BE2C (cell line): ENCODE results near the gene PJA2. TPM values are rescaled to one million over a fixed set of nuclear protein-coding genes. Genes with fewer than 3 reads are reported as not detected.

ENCODE experiments used
- DNase-seq: peaks from one replicate; pipeline ENCODE4 v3.0.0-alpha.2; 2020
- H3K27me3 ChIP-seq: fragments of 250-450 bp; sonication (Bioruptor Pico); 2 replicates; pipeline ENCODE4 v1.5.1; 2020; ENCODE audit warnings: mild to moderate bottlenecking
- H3K36me3 ChIP-seq: fragments of 250-450 bp; sonication (Bioruptor Pico); 2 replicates; pipeline ENCODE4 v1.5.1; 2020; ENCODE audit warnings: mild to moderate bottlenecking
- H3K4me1 ChIP-seq: fragments of 250-450 bp; sonication (Bioruptor Pico); 2 replicates; pipeline ENCODE4 v1.5.1; 2020
- H3K4me3 ChIP-seq: 2 replicates; pipeline ENCODE4 v1.5.1; 2011; ENCODE audit warnings: low read depth, low read length
- H3K9me3 ChIP-seq: fragments of 250-450 bp; sonication (Bioruptor Pico); 2 replicates; pipeline ENCODE4 v1.5.1; 2020
- polyA plus RNA-seq: library from polyadenylated mRNA; unstranded; fragments of >200 nt; gene quantifications from one replicate; pipeline ENCODE4 v1.2.1, GENCODE V29; 2012; ENCODE audit warnings: low read depth, missing spikeins; ENCODE audit not compliant: insufficient read length, insufficient read depth
- TF ChIP-seq, protein P1 (sequence below): IDR thresholded peaks from 2 replicates; pipeline ENCODE4 v1.5.1; 2012; ENCODE audit warnings: mild to moderate bottlenecking, low read depth, low read length

Gene PJA2, protein sequence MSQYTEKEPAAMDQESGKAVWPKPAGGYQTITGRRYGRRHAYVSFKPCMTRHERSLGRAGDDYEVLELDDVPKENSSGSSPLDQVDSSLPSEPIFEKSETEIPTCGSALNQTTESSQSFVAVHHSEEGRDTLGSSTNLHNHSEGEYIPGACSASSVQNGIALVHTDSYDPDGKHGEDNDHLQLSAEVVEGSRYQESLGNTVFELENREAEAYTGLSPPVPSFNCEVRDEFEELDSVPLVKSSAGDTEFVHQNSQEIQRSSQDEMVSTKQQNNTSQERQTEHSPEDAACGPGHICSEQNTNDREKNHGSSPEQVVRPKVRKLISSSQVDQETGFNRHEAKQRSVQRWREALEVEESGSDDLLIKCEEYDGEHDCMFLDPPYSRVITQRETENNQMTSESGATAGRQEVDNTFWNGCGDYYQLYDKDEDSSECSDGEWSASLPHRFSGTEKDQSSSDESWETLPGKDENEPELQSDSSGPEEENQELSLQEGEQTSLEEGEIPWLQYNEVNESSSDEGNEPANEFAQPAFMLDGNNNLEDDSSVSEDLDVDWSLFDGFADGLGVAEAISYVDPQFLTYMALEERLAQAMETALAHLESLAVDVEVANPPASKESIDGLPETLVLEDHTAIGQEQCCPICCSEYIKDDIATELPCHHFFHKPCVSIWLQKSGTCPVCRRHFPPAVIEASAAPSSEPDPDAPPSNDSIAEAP
- polyA plus RNA-seq = 30.0 TPM

DNA sequence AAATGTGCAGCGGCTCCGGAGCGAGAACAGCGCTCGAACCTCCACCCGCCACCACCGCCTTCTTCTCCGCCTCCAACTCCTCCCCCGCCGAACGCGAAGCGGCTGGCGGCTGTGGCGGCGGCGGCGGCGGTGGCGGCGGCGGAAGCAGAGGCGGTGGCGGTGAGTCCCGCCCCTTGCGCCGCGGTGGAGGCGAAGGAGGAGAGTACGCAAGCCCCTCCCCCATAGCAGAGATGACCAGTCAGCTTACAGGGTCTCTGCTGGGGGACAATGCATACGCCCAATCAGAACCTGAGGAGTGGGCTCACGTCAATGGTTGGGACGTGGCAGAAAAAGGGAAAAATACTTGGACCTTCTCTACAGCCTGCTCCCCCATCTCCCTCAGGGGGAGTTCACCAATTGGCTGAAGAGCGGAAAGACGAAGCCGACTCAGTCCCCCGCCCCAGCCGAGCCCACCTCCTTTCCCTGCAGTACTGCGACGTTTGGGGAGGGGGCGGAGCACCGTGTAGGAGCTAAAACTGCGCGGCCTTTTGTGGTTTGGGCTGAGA, at the start of gene PJA2:
Gene PJA2 (minus strand): TSS at position 131 of the 545 bp plus-strand sequence. CDS start 26,541 bp downstream, outside the sequence.
- no peaks in the 10 kb centered on the region for H3K9me3 ChIP-seq
- TF ChIP-seq, protein P1, sequence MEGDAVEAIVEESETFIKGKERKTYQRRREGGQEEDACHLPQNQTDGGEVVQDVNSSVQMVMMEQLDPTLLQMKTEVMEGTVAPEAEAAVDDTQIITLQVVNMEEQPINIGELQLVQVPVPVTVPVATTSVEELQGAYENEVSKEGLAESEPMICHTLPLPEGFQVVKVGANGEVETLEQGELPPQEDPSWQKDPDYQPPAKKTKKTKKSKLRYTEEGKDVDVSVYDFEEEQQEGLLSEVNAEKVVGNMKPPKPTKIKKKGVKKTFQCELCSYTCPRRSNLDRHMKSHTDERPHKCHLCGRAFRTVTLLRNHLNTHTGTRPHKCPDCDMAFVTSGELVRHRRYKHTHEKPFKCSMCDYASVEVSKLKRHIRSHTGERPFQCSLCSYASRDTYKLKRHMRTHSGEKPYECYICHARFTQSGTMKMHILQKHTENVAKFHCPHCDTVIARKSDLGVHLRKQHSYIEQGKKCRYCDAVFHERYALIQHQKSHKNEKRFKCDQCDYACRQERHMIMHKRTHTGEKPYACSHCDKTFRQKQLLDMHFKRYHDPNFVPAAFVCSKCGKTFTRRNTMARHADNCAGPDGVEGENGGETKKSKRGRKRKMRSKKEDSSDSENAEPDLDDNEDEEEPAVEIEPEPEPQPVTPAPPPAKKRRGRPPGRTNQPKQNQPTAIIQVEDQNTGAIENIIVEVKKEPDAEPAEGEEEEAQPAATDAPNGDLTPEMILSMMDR = peak; percentile 27; the same call in 1 of the 2 replicates
- H3K4me1 ChIP-seq = no peaks in the 10 kb centered on the region; the same call in none of the 2 replicates
- H3K4me3 ChIP-seq = peak within 1 kb of the TSS; percentile 91
- H3K36me3 ChIP-seq = no peaks in the 10 kb centered on the region
- no peaks in the 10 kb centered on the region for H3K27me3 ChIP-seq
- peak; percentile 99 for DNase-seq

DNA sequence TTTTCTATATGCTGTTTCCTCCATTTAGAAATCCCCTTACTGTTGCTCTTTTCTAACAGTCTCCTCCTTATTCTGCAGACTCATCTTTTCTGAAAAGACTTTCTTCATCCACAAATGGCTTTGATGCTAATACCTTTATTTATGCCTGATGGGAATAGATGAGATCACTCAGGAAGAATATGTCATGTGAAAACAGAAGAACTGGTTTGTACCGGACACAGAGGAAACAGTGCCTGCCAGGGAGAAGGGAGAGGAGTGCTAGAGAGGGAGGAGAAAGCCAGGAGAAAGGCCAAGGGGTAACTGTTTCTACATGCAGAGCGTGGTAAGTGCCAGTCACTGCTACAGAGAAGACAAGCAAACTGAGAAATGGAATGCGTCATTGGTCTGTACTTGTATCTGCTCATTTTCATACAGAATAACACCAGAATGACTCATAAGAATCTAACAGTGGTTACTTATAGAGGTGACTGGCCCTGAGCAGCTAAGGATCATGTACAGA, 45.9 kb upstream of the PJA2 start:
- H3K4me1 ChIP-seq = no peaks in the 10 kb centered on the region
- TF ChIP-seq, protein P1 = no peak
- H3K9me3 ChIP-seq = no peaks in the 10 kb centered on the region
- H3K4me3 ChIP-seq = no peak overlapping the region
- DNase-seq = no peak
- no peaks in the 10 kb centered on the region for H3K36me3 ChIP-seq
- H3K27me3 ChIP-seq = no peaks in the 10 kb centered on the region

DNA sequence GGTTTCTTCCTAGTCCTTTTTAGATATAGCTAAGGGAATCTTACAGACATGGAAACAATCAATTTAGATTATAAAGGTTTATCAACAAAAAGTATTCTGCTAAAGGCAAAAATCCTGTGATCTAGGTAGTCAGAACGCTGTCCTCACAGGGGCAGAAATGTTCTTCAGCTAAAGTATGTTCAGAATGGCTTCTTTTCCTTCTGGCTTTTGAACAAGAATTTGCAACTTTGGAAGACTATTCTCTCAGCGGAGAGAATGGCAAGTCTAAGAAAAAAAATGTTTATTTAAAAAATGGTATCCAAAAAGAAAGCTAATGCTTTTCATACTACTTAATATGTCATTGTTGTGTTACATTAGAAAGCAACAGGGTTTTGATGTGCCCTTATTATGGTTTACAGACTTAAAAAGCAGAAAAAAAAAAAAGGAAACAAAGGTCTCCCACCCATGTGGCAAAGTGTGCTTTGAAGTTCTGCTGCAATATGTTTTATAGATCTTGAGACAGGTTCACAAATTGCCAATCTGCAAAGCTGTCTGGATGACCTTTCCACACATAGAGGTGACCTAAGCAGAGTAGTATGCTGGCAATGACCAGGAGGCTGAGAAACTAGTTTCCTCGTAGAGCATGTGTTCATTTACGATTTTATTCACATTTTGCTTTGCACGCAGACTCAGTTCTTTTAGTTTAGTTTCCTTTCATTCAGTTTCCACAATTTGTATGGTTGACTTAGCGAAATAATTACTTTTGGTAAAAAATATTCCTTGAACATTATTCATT, 45.1 kb upstream of the PJA2 start:
- Histone ChIP-seq H3K4me3 (no peak overlapping the region), H3K27me3 (no peaks in the 10 kb centered on the region), H3K4me1 (no peaks in the 10 kb centered on the region), H3K9me3 (no peaks in the 10 kb centered on the region), H3K36me3 (no peaks in the 10 kb centered on the region)
- DNase-seq = no peak
- TF ChIP-seq, protein P1 = no peak

DNA sequence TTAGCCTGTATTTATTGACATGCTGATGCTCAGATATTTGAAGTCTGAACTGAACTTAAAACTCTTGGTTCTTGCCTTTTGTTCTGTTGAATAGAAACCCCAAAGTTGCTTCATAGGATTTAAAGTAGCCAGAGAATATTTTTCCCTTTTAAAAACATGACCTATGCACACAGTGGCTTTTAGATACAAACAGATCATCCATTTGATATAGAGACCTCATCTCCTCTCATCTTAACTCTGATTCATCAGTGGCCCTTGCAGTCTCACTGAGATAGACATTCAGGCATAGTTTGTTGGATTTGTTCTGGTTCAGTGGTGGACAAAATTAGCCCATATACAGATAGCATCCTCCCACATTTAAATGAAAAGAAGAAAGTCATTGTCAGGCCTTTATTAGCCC, 43.5 kb upstream of the PJA2 start:
- Histone ChIP-seq H3K9me3 (no peaks in the 10 kb centered on the region), H3K4me1 (no peaks in the 10 kb centered on the region), H3K4me3 (no peak overlapping the region), H3K27me3 (no peaks in the 10 kb centered on the region), H3K36me3 (no peaks in the 10 kb centered on the region)
- DNase-seq = no peak
- TF ChIP-seq, protein P1 = no peak

DNA sequence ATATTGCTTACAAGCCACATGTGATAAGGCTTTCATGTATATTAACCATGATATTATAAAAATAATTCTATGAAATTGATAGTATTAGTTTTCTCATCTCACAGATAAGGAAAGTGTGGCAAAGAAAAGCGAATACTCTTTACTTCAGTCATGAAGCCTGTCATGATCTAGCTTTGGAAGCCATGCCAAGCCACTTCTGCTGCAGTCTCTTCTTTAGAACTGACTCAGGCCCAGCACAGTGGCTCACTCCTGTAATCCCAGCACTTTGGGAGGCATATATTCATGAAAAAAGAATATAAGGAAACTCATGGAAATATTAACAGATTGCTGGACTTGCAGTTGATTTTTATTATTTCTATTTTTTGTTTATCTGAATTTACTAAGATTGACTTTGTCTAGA, 42.9 kb upstream of the PJA2 start:
- H3K4me3 ChIP-seq = no peak overlapping the region
- DNase-seq = no peak
- TF ChIP-seq, protein P1 = no peak

More for the DNA sequence above, 42.9 kb upstream of the PJA2 start:
- H3K27me3 ChIP-seq = no peaks in the 10 kb centered on the region
- H3K9me3 ChIP-seq = no peaks in the 10 kb centered on the region
- H3K4me1 ChIP-seq = no peaks in the 10 kb centered on the region
- H3K36me3 ChIP-seq = no peaks in the 10 kb centered on the region
